GM10266 (cell line): ENCODE data around the gene CDH23.

Experiments
- DNase-seq: peaks from one replicate; pipeline ENCODE4 v3.0.0; 2012; ENCODE audit errors: extremely low spot score
- CTCF ChIP-seq: IDR thresholded peaks from 2 replicates; pipeline ENCODE4 v1.5.1; 2012; ENCODE audit warnings: mild to moderate bottlenecking, low read depth; ENCODE audit not compliant: control insufficient read depth, insufficient read depth; ENCODE audit errors: missing control alignments

Gene CDH23

GRCh38 chr10:71757399-71757922 lies 360.7 kb downstream of the CDH23 start:
- no peak for TF ChIP-seq CTCF
- no peak for DNase-seq

GRCh38 chr10:71761105-71761511 lies 364.4 kb downstream of the CDH23 start:
- no peak for DNase-seq
- no peak for TF ChIP-seq CTCF

GRCh38 chr10:71761541-71762113 lies 364.9 kb downstream of the CDH23 start:
- DNase-seq, result no peak
- TF ChIP-seq CTCF, result no peak

GRCh38 chr10:71762324-71762723 lies 365.6 kb downstream of the CDH23 start:
- no peak for TF ChIP-seq CTCF

GRCh38 chr10:71763352-71764127 lies 366.8 kb downstream of the CDH23 start:
- no peak for TF ChIP-seq CTCF
- DNase-seq, result no peak

More at GRCh38 chr10:71762324-71762723, 365.6 kb downstream of the CDH23 start:
- no peak for DNase-seq

GRCh38 chr10:71765176-71765904 lies 368.6 kb downstream of the CDH23 start:
- no peak for TF ChIP-seq CTCF

More at GRCh38 chr10:71765176-71765904, 368.6 kb downstream of the CDH23 start:
- no peak for DNase-seq
